Activated CD4-positive, CD25-positive, alpha-beta regulatory T cell (primary cell): ENCODE results near the gene SHH.

Source experiments
- DNase-seq, 4 experiments: peaks; one replicate each; lab custom pipeline; 2025; lab: John Stamatoyannopoulos, UW

The SHH gene

DNA sequence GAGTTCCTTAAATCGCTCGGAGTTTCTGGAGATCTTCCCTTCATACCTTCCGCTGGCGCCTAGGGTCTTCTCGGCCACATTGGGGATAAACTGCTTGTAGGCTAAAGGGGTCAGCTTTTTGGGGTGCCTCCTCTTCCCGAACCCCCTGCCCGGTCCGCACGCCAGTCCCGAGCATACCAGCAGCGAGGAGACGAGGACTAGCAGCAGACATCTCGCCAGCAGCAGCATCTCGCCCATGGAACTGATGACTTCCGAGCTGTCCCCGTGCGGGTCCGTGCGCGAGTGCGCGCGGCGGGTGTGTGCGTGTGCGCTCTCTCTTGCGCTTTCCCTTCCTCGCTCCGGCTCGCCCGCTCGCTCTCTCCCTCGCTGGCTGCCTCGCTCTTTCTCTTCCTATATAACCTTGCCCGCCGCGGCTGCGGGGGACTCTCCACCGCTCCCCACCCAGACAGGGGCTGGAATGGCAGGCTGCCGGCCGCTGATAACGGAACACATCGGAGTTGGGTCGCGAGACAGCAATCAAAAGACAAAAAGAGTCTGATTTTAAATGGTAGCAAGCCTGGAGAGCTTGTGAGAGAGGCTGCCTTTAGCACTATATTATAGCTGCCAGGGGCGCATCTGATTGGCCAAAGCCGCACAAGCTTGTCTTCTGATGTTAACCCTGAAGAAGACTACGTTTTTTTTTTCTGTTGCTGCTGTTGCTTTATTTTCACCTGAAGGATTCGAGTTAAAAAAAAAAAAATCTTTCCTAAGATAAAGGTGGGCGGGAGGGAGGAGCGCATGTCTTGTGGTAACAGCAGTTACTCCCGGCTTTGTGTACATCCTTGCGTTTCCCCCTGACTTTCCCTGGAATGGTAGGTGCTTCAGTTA lies at the start of gene SHH:
TSS of gene SHH (minus strand) at position 569 of the 867 bp plus-strand sequence. CDS start at position 228, 341 bp downstream.
- no peak for DNase-seq

GRCh38 chr7:155861480-155861868 lies 49.2 kb upstream of the SHH start:
- DNase-seq: no peak

GRCh38 chr7:155860840-155861479 lies 48.7 kb upstream of the SHH start:
- no peak for DNase-seq

DNA sequence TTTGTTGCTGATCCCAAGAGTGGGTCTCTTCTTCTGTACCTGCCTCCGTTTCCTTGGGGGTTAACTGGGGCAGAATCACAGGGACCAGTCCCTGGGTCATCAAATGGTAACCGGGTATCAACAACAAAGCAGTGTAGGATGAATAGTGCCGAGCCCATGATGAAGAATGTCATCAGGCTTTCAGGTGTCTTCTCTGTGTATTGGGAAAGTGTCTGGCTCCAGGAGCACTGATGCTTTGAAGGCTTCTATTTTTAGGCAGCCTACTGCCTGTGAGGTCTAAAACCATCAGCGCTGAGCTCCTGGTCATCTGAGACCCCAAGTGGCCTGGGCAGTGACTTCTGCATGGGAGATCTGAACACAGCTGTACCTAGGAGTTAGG lies 48.2 kb upstream of the SHH start:
- no peak for DNase-seq

DNA sequence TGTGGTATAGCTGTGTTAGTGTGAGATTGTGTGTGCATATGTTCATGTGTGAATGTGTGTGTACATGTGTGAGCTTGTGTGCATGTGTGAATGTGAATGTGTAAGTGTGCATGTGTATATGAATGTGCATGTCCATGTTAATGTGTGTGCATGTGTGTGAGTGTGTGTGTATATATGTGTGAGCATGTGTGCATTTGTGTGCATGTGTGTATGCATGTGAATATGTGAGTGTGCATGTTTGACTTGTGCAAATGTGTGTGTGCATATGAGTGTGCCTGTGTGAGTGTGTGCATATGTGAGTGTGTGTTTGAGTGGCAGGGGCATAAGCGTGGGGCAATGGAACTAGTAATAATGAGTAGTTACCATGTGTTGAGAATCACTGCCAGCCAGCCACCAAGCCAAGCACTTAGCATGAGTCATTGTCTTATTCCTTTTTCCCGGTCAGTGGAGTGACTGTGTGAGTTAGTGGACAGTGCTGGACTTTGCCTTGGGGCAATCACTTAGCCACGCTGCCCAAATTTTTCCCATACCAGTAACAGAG lies 46.3 kb upstream of the SHH start:
- no peak for DNase-seq

DNA sequence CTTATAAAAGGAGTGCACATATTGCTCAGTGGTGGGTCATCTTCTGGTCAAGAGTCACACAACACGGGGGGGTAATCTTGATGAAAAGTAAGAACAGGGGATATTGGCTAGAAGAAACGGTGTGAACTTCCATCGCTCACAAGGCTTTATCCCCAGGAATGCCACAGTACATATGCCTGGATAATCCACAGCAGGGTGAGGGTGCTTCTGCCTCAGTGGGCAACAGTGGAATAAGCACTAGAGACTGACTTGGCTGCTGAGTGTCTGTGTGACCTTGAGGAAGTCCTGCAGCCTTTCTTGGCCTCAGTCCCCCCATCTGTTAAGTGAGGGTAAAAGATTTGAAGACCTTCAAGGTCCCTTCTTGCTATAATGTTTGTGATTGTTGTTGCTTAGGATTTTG lies 44.9 kb upstream of the SHH start:
- DNase-seq: no peak

DNA sequence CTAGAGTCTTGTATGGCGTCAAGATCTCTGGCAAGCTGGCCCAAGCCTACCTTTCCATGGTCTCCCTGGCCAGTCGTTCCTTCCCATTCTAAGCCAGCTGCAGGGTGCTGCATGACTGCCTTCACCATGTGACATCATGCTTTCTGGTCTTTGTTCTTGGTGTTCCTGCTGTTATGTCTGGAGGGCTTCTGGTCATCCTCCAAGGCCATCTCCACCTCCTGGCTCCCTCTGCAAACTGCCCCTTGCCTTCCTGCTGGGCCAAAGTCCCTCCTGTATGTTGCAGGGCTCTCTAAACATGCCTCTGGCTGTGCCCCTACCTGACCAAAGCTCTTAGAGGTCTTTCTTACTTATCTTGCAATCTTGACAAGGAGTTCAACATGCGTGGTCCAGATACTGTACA lies 44.4 kb upstream of the SHH start:
- DNase-seq: no peak

GRCh38 chr7:155852426-155853301 lies 40.4 kb upstream of the SHH start:
- DNase-seq: no peak

DNA sequence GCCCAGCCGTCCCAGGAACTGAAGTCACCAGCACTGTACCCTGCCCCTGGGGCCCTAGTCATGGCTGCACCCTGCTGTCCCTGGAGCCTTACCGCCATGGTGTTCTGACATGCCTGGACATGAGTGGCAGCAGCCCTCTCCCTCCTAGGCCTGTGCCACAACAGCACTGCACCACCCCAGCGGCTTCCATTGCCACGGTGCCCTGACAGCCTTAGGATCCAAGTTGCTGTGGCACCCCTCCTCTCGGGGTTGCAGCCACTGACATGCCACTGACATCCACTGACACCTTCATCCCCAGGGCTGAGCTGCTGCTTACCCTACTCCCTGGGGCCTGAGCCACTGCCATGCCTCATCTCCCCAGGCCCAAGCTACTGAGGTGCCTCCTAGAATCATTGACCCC lies 39.6 kb upstream of the SHH start:
- DNase-seq: no peak

DNA sequence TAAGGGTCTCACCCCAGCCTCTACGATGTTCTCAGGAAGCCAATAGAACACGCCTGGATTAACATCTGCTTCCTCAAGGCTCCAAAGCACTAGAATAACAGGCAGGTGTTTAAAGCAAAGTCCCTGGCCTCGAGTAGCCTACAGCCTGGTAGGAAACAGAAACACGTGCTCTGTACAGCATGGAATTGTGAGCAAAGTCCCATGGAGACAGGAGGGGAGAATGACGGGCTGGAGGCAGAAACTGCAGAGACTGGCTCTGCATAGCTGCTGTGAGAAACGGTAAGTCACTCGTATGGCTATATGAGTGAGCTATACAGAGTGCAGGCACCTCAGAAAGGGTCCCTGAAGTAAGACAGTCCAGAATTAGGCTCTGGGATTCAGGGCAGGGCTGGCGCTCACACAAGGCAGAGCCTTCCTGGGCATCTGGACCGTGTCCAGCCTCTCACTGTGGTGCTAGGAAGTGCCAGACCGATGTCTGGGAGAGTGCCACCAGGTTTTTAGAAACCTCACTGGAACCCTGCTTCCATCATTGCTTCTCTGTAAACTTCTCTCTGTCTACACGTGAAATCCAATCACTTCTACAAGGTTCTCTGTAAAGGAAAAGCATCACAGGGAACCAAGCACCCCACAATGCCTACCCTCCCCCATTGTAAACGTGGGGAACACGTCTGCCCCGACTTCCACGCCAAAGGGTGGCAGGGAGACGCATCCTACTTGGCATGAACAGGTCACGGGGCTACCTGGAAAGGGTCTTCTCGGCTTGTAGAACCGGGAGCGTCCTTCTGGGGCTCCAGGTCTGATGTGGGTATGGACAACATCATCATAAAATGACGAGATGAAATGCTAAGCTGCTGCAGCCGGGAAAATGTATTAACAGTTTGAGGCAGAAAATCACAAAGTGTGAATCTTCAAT lies 38.8 kb upstream of the SHH start:
- DNase-seq: no peak

DNA sequence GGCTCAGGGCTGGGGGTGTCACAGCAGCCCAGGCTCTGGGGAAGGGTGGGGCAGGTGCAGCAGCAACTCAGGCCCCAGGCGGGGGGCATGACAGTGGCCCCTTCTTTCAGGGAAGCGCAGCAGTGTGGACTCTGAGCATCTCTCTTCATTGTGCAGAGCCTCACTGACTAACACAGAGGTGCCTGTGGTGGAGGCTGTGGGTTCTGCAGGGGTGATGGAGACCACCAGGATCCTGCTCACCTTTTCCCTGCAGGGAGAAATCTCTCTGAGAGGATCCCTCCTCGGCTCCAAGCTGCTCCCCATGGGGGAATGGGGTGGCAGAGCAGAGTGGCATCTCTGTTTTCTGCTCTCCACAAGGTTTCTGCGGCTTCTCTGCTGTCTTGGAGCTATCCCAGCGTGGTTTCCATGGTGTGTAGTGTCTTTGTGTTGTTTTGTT lies 37.8 kb upstream of the SHH start:
- DNase-seq: no peak

- no peak for DNase-seq
Measured at GRCh38 chr7:155848691-155849669, 36.7 kb upstream of the SHH start.

DNA sequence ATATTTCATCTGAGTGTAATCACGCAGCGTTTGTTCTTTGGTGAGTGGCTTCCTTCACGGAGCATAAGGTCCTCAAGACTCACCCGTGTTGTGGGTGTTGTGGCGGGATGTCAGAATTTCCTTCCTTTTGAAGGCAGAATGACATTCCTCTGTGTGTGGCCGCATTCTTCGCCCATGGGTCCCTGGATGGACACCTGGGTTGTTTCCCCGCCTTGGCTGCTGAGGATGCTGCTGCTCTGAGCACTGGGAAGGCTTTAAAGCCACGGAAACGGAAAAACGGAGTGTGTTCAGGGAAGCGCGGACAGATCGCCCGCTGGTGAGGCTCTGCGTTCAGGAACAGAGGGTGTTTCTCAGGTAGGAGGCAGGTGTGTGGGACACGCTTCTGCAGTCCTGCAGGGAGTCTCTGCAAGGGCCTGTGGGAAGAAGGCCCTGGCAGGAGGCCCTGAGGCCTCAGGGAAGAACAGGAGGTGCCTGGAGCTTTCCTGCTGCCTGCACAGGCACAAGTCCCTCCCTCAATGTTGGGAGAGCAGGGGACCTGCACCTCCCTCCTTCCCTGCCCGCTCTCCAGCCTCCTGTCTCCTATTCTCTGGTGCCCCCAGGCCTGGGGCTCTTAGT lies 35.7 kb upstream of the SHH start:
- DNase-seq: no peak

GRCh38 chr7:155846936-155847335 lies 34.7 kb upstream of the SHH start:
- DNase-seq: no peak

DNA sequence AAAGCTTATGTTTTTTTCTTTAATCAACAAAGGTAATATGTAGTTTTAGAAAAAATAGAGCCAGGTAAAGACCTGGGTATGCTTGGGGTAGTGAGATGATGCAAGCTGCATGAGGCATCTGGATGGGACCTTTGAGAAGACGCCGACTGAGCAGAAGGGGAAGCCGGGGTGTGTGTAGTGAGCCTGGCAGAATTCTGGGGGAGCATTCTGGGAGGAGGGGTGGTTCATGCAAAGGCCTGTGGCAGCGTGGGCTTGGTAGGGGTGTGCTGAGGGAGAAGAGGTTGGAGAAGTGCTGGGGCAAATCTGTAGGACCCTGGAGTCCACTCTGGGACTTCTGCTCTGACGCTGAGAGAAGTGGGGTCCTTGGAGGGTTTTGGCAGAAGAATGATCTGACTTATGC lies 33.9 kb upstream of the SHH start:
- no peak for DNase-seq

DNA sequence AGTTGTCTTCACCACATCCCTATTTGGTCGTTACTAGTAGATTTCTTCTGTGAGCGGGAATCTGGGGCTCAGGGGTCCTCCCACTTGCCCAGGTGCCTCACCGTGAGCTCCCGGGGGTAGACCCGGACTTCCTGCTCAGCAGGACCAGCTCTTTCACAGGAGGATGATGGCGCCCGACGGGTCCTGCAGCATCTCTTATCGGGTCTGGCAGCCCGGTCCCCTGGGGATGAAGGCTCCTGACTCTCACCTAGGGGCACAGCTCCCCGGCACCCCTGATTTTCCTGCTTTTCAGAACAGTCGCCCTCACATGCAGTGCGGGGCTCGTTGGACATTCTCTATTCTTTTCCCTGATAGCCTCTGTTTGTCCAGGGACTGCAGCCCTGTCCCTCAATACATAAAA lies 33.0 kb upstream of the SHH start:
- no peak for DNase-seq

DNA sequence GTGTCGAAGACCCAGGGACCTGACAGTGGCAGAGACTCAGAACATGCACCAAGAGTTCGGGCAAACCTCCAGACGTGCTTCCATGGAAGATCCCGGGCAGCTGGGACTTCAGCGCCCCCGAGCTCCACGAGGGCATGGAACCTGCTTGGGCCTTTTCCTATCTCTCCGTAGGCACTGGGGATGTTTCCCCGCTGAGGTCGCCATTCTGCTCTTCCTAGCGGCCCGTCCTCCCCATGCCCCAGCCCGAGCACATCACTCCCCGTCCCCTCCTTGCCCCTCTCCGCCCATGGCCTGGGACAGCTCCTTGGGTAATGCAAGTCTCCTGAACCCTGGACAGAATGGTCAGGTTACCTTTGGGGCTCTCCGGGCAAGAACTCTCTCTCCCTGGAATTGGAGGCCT lies 32.3 kb upstream of the SHH start:
- no peak for DNase-seq

DNA sequence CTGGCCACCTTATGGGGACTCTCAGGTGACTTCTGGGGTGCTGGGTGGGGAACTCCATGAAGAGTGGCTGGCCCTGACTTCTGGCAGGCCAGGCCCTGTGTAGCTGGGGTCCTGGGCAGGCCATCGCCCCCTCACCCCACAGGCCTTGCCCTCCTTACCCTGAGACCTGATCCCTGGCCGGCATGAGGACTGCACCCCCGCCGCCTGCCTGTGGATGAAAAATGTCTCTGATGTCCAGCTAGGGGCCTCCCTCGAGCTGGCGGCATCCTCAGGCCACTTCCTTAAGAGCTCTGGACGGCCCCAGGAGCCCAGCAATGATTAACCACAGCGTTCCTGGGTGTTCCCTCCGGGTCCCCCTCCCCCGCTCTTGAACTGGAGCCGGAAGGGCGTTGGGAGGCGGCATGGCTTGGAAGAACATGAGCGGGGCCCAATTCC lies 31.8 kb upstream of the SHH start:
- DNase-seq: no peak

- no peak for DNase-seq
Measured at GRCh38 chr7:155843426-155844018, 31.3 kb upstream of the SHH start.
